Esophagus squamous epithelium (tissue), 5 donors: ENCODE results near the gene NSMF. TPM values are rescaled to one million over a fixed set of nuclear protein-coding genes. Genes with fewer than 3 reads are reported as not detected.

Experiments used
- DNase-seq: peaks from one replicate; lab custom pipeline; 2025; lab: John Stamatoyannopoulos, UW
- H3K27ac ChIP-seq, 4 donors: fragments of 200-600 bp; sonication (generic); one replicate each; pipeline ENCODE4 v1.5.1; 2016 to 2019; ENCODE audit warnings: mild to moderate bottlenecking in 1 of 4
- H3K27me3 ChIP-seq, 4 donors: fragments of 200-600 bp; sonication (generic); 1 replicate in 3 of 4; 2 replicates in 1 of 4; pipeline versions ENCODE4 v1.5.1 to v1.6.0; 2017 to 2021; ENCODE audit warnings: antibody characterized with exemption in 1 of 4
- H3K36me3 ChIP-seq, 3 donors: fragments of 200-600 bp; sonication (generic); one replicate each; pipeline ENCODE4 v1.5.1; 2016 to 2019
- H3K4me1 ChIP-seq, 3 donors: fragments of 200-600 bp; sonication (generic); one replicate each; pipeline ENCODE4 v1.5.1; 2017 to 2019
- H3K4me3 ChIP-seq, 4 donors: fragments of 200-600 bp; sonication (generic); 1 replicate in 3 of 4; 2 replicates in 1 of 4; pipeline ENCODE4 v1.5.1; 2016 to 2019; ENCODE audit warnings: mild to moderate bottlenecking in 2 of 4, moderate library complexity in 1 of 4
- H3K9me3 ChIP-seq, 3 donors: fragments of 200-600 bp; sonication (generic); one replicate each; pipeline ENCODE4 v1.5.1; 2016 to 2019
- CTCF ChIP-seq, 6 experiments: fragments of 450-650 bp in 4 of 6; fragments of 200-600 bp in 2 of 6; sonication (generic) in 2 of 6; IDR thresholded peaks; one replicate each; pipeline ENCODE4 v1.5.1; 2016 to 2019; ENCODE audit warnings: antibody characterized with exemption in 6 of 6, mild to moderate bottlenecking in 4 of 6, moderate library complexity in 4 of 6
- POLR2A ChIP-seq, 4 donors: fragments of 450-650 bp; IDR thresholded peaks; one replicate each; pipeline ENCODE4 v1.6.1; 2017; ENCODE audit warnings: antibody characterized with exemption in 4 of 4, mild to moderate bottlenecking in 4 of 4, moderate library complexity in 3 of 4
- WGBS, 2 donors: methylation state at CpG; one replicate each; pipeline ENCODE4 v1.1.5; 2018; 5-methylcytosine and 5-hydroxymethylcytosine counted together
- intact Hi-C: fragments of 100-400 bp; cut with DNase I; formaldehyde crosslinking; loops from one replicate; pipeline ENCODE4 v1.15.0; 2022
- total RNA-seq, 4 donors: library from RNA; depleted of rRNA; stranded (reverse); fragments of >200 nt; gene quantifications; one replicate each; pipeline ENCODE4 v1.1.0, GENCODE V29; 2016
- donor health status: DM: yes; HTN: yes; CAD: no.

Gene NSMF
- total RNA-seq, 4 donors from 2014 or later = 16.2 to 38.1 (median 20.6) TPM

GRCh38 chr9:137502008-137502911 lies 43.1 kb upstream of the NSMF start:
- intact Hi-C loops = no loop called here

DNA sequence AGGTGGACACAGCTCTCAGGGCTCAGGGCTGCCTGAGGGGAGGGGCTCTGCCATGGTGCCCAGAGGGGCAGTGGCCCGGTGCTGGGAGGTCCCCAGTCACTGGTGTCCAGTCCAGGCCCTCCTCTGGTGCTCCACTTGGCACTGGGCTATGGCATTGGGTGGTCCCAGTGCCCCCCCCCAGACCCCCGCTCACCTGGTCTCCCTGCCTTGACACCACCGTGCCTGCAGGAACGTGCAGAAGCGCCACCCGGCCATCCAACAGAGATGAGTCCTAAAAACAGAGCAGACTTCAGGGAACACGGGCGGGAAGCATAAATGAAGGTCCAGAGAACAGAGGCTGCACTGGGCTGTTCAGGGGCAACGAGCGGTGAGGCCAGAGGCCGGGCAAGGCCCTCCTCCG lies 42.3 kb upstream of the NSMF start:
- H3K9me3 ChIP-seq = no peaks in the 10 kb centered on the region

More at GRCh38 chr9:137502008-137502911, 43.1 kb upstream of the NSMF start:
- TF ChIP-seq CTCF (IDR thresholded peaks at IDR 0.05) (no peak), POLR2A (IDR thresholded peaks at IDR 0.05) (no peak)
- H3K27me3 ChIP-seq = no peaks in the 10 kb centered on the region
- DNase-seq = no peak
- H3K27ac ChIP-seq = no peak overlapping the region
- H3K36me3 ChIP-seq = no peaks in the 10 kb centered on the region
- no peak overlapping the region for H3K4me3 ChIP-seq
- 84 to 89% methylated on average over 29 to 32 of the region's 36 CpGs for WGBS, 2 donors
- H3K4me1 ChIP-seq = no peaks in the 10 kb centered on the region
- no peaks in the 10 kb centered on the region for H3K9me3 ChIP-seq

DNA sequence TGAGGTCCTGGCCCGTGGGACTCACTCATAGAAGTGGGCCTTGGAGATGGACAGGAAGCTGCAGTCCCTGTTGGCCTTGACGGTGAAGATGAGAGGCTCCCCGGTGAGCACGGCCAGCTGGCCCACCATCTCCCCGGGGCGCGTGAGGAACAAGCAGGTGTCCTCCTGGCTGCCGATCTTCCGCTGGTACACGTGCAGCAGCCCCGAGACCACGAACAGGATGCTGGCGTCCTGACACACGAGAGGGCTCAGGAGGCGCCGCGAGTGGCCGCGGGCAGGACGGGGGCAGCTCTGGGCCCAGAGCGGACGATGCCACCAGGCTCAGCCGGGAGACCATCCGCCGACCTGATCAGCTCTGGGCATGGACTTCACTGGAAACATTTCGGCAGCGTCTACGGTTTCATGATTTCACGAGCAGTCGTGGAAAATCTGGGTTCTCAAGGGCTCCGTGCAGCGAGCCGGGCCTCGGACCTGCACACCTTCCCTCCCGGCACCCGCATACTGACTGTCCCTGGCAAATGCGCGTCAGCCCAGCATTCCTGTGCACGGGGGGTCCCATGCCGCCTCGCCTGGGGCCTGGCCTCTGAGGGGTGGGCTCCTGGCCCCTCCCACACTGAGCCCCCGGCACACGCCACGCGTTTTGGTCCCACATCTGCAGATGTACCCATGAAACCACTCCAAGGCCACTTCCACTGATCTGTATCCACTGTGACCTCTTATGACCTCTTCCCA lies 41.7 kb upstream of the NSMF start:
- no peak for DNase-seq
- H3K4me3 ChIP-seq = no peak overlapping the region
- H3K36me3 ChIP-seq = no peaks in the 10 kb centered on the region
- H3K27me3 ChIP-seq = no peaks in the 10 kb centered on the region
- H3K9me3 ChIP-seq = no peaks in the 10 kb centered on the region
- no peak for TF ChIP-seq CTCF (IDR thresholded peaks at IDR 0.05)
- no peak for TF ChIP-seq POLR2A (IDR thresholded peaks at IDR 0.05)
- 94% methylated on average over 36 of the region's 45 CpGs; no CpG with 5 or more reads in 1 of the 2 donors for WGBS, 2 donors
- H3K27ac ChIP-seq = no peak overlapping the region
- no peaks in the 10 kb centered on the region for H3K4me1 ChIP-seq
- intact Hi-C loops = no loop called here

More for the DNA sequence above, 42.3 kb upstream of the NSMF start:
- intact Hi-C loops = no loop called here
- no peaks in the 10 kb centered on the region for H3K27me3 ChIP-seq
- peak in 1 of 6 experiments; percentile 1 for TF ChIP-seq CTCF (IDR thresholded peaks at IDR 0.05)
- TF ChIP-seq POLR2A (IDR thresholded peaks at IDR 0.05) = no peak
- H3K27ac ChIP-seq = no peak overlapping the region
- no peaks in the 10 kb centered on the region for H3K36me3 ChIP-seq
- no peaks in the 10 kb centered on the region for H3K4me1 ChIP-seq
- WGBS, 2 donors = 77 to 84% methylated on average over 5 of the region's 12 CpGs
- no peak overlapping the region for H3K4me3 ChIP-seq
- DNase-seq = no peak

- no peaks in the 10 kb centered on the region for H3K27me3 ChIP-seq
- no peak overlapping the region for H3K4me3 ChIP-seq
- intact Hi-C loops = no loop called here
- 85% methylated on average over 7 to 16 of the region's 36 CpGs for WGBS, 2 donors
- H3K9me3 ChIP-seq = no peaks in the 10 kb centered on the region
- no peak overlapping the region for H3K27ac ChIP-seq
- TF ChIP-seq CTCF (IDR thresholded peaks at IDR 0.05) (no peak), POLR2A (IDR thresholded peaks at IDR 0.05) (no peak)
- no peak for DNase-seq
- H3K4me1 ChIP-seq = no peaks in the 10 kb centered on the region
- no peaks in the 10 kb centered on the region for H3K36me3 ChIP-seq
These were observed 40.9 kb upstream of the NSMF start for GRCh38 chr9:137499858-137500661.
